Pancreas (tissue), 10 donors: Measurements from ENCODE around the gene AMBN. TPM values are rescaled to one million over a fixed set of nuclear protein-coding genes. Genes with fewer than 3 reads are reported as not detected.

Experiments used
- ATAC-seq, 4 donors: fragments of 200-7000 bp; cut with Tn5 transposase; one replicate each; pipeline versions ENCODE4 v1.8.0 to v1.9.1; 2020; ENCODE audit warnings: mild to moderate bottlenecking in 4 of 4, moderate library complexity in 4 of 4
- DNase-seq, 6 donors: peaks; one replicate each; pipeline ENCODE4 v3.0.0-alpha.2; 2020
- FAIRE-seq: peaks from 2 replicates; lab custom pipeline; 2012; peaks lifted over from hg19 to GRCh38; lab: Jason Lieb, UNC
- H3K27ac ChIP-seq, 4 donors: fragments of 200-600 bp; sonication (generic); 1 replicate in 3 of 4; 2 replicates in 1 of 4; pipeline versions ENCODE4 v1.5.0 to v1.8.0; 2020
- H3K27me3 ChIP-seq, 4 donors: fragments of 200-600 bp; one replicate each; pipeline ENCODE4 v1.8.0; 2021
- H3K36me3 ChIP-seq, 3 donors: fragments of 200-600 bp; sonication (generic) in 1 of 3; one replicate each; pipeline versions ENCODE4 v1.5.0 to v1.8.0; 2020 to 2021
- H3K4me1 ChIP-seq, 3 donors: fragments of 200-600 bp; one replicate each; pipeline ENCODE4 v1.8.0; 2021
- H3K4me3 ChIP-seq, 4 donors: fragments of 200-600 bp; sonication (generic) in 2 of 4; one replicate each; pipeline versions ENCODE4 v1.5.0 to v1.8.0; 2020 to 2021
- H3K9me3 ChIP-seq, 4 donors: fragments of 200-600 bp; one replicate each; pipeline ENCODE4 v1.8.0; 2021
- WGBS, 2 donors: extraction: QIAGEN DNeasy Blood & Tissue Kit; methylation state at CpG; one replicate each; pipeline ENCODE4 v1.1.7; 2013; 5-methylcytosine and 5-hydroxymethylcytosine counted together
- intact Hi-C, 3 donors: fragments of 100-400 bp; cut with DNase I; formaldehyde crosslinking; loops; one replicate each; pipeline versions ENCODE4 v1.11.1 to v1.14.2; 2022
- polyA plus RNA-seq, 2 donors: library from polyadenylated mRNA; stranded (reverse); fragments of 200-250 nt; gene quantifications; one replicate each; pipeline ENCODE4 v1.2.3, GENCODE V29; 2013
- total RNA-seq, 6 donors: library from RNA; stranded (reverse); fragmentation: NEBNext Ultra II Directional in 4 of 6; extraction: Animal tissue kit (Norgen Biotek cat#: 25700) in 4 of 6; gene quantifications; one replicate each; pipeline versions ENCODE4 v1.2.1 to v1.2.4, GENCODE V29; 2021 to 2023
- TF ChIP-seq, protein P1 (sequence below), 4 donors: fragments of 200-600 bp; sonication (generic) in 3 of 4; IDR thresholded peaks; one replicate each; pipeline versions ENCODE4 v1.5.0 to v1.8.0; 2021; ENCODE audit warnings: antibody characterized with exemption in 4 of 4
- donor health status: healthy with polysubstance abuse.
- donor health status: DM: no; HTN: no; CAD: no; lungs with moderate emphysema.
- donor health status: DM: no; HTN: no; CAD: no.
- donor health status: control.
- donor health status: control.
- donor health status: Bipolar disorder and iron deficiency.
- donor health status: DM: yes; HTN: yes; CAD: no.
- donor health status: DM: no; HTN: no; CAD: no.
- donor health status: DM: no; HTN: no; CAD: no.
- donor health status: DM: yes; HTN: yes; CAD: no.

The AMBN gene
- total and polyA plus RNA-seq, 8 donors, result 0.05 TPM; not detected in 7

DNA sequence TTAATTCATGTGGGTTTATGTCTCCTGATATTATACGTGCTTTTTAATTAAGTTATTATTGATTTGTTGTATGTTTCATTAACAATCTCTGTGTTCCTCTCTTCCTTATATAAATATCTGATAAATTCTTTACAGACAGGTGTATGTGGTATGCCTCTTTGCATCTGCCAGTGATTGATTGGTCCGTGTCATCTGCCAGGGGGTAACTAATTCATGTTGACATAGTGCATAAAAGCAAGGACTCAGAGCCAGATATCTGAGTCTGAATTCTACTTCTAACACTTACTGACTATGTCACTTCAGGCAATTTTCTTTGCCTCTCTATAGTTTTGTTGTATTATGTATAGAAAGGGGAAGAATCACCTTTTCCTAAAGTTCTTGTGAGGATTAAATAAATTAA lies 5.2 kb upstream of the AMBN start:
- no peak overlapping the region for H3K27ac ChIP-seq
- 50 to 51% methylated on average over 2 of the region's 2 CpGs for WGBS, 2 donors
- peaks cover 0 to 18% (median 0%) of the 10 kb centered on the region in 3 donors for H3K4me1 ChIP-seq
- intact Hi-C loops, result no loop called here
- ATAC-seq (no peak), FAIRE-seq (no peak), DNase-seq (no peak)
- no peak overlapping the region for H3K4me3 ChIP-seq
- H3K36me3 ChIP-seq, result no peaks in the 10 kb centered on the region
- H3K9me3 ChIP-seq, result no peaks in the 10 kb centered on the region
- no peaks in the 10 kb centered on the region for H3K27me3 ChIP-seq
- TF ChIP-seq, protein P1, sequence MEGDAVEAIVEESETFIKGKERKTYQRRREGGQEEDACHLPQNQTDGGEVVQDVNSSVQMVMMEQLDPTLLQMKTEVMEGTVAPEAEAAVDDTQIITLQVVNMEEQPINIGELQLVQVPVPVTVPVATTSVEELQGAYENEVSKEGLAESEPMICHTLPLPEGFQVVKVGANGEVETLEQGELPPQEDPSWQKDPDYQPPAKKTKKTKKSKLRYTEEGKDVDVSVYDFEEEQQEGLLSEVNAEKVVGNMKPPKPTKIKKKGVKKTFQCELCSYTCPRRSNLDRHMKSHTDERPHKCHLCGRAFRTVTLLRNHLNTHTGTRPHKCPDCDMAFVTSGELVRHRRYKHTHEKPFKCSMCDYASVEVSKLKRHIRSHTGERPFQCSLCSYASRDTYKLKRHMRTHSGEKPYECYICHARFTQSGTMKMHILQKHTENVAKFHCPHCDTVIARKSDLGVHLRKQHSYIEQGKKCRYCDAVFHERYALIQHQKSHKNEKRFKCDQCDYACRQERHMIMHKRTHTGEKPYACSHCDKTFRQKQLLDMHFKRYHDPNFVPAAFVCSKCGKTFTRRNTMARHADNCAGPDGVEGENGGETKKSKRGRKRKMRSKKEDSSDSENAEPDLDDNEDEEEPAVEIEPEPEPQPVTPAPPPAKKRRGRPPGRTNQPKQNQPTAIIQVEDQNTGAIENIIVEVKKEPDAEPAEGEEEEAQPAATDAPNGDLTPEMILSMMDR (IDR thresholded peaks at IDR 0.05), result no peak

DNA sequence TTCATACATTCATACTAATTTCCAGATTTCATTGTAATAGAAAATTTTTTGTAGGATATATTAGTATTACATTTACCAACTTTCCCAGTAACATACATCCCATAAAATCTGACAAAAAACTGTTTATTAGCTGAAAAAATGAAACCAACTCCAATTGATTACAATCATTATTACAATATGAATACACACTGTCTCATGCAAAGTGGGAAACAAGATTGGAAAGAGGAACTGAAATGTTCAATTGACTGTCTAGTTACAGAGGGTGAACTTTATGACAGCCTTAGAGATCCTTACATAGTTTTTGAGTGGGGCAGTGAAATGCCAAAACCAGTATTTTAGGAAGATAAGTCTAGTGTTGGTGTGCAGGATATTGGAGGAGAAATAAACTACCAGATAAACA lies 2.3 kb upstream of the AMBN start:
- no peaks in the 10 kb centered on the region for H3K9me3 ChIP-seq
- H3K4me3 ChIP-seq, result no peak overlapping the region
- no peak overlapping the region for H3K27ac ChIP-seq
- H3K27me3 ChIP-seq, result no peaks in the 10 kb centered on the region
- no peaks in the 10 kb centered on the region for H3K36me3 ChIP-seq
- TF ChIP-seq, protein P1 (IDR thresholded peaks at IDR 0.05), result no peak
- DNase-seq (no peak), FAIRE-seq (no peak), ATAC-seq (no peak)
- peaks cover 0 to 8% (median 0%) of the 10 kb centered on the region in 3 donors for H3K4me1 ChIP-seq
- intact Hi-C loops, result no loop called here

DNA sequence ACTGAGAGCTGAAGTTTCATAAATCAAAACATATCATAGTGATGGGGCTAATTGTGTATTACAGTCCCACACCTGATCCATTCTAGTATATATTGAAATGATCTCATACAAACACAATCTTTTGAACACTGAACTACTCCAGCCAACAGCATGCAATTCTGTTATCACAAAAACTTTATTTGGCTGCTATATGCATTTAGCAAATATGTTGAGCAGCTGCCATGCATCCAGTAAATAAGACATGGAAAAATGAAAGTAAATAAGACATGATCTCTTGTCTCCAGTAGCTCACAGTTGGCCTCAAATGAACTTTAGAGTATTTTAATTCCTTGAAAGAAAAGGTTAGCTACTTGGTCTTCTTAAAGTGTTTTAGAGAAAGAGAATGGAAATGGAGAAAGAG lies 2.1 kb downstream of the AMBN start:
- TF ChIP-seq, protein P1 (IDR thresholded peaks at IDR 0.05), result no peak
- ATAC-seq (no peak), FAIRE-seq (no peak), DNase-seq (no peak)
- no peaks in the 10 kb centered on the region for H3K36me3 ChIP-seq
- H3K4me3 ChIP-seq, result no peak overlapping the region
- intact Hi-C loops, result no loop called here
- no peaks in the 10 kb centered on the region for H3K9me3 ChIP-seq
- no peaks in the 10 kb centered on the region for H3K27me3 ChIP-seq
- H3K4me1 ChIP-seq, result no peaks in the 10 kb centered on the region
- no peak overlapping the region for H3K27ac ChIP-seq

GRCh38 chr4:70600305-70600704 lies 8.2 kb downstream of the AMBN start:
- intact Hi-C loops, result no loop called here

GRCh38 chr4:70600977-70601376 lies 8.9 kb downstream of the AMBN start:
- DNase-seq, result no peak
- Histone ChIP-seq H3K27me3 (no peaks in the 10 kb centered on the region), H3K4me3 (no peak overlapping the region), H3K4me1 (no peaks in the 10 kb centered on the region), H3K27ac (no peak overlapping the region), H3K36me3 (no peaks in the 10 kb centered on the region), H3K9me3 (no peaks in the 10 kb centered on the region)
- intact Hi-C loops, result no loop called here
- TF ChIP-seq, protein P1 (IDR thresholded peaks at IDR 0.05), result no peak
- ATAC-seq, result no peak
- 74 to 81% methylated on average over 5 of the region's 5 CpGs for WGBS, 2 donors
- FAIRE-seq, result no peak

More at GRCh38 chr4:70600305-70600704, 8.2 kb downstream of the AMBN start:
- H3K9me3 ChIP-seq, result no peaks in the 10 kb centered on the region
- no peaks in the 10 kb centered on the region for H3K4me1 ChIP-seq
- ATAC-seq (no peak), DNase-seq (no peak), FAIRE-seq (no peak)
- H3K27me3 ChIP-seq, result no peaks in the 10 kb centered on the region
- WGBS, 2 donors, result 67 to 75% methylated on average over 3 of the region's 3 CpGs
- H3K36me3 ChIP-seq, result no peaks in the 10 kb centered on the region
- TF ChIP-seq, protein P1 (IDR thresholded peaks at IDR 0.05), result no peak
- no peak overlapping the region for H3K4me3 ChIP-seq
- no peak overlapping the region for H3K27ac ChIP-seq
